Hepatocyte (in vitro differentiated cells): ENCODE results near the gene FUT7.

Source experiments
- CTCF ChIP-seq: fragments of 200-600 bp; sonication (generic); IDR thresholded peaks from 2 replicates; pipeline ENCODE4 v1.5.1; 2016; ENCODE audit warnings: antibody characterized with exemption, mild to moderate bottlenecking; ENCODE audit not compliant: poor library complexity
- EZH2 ChIP-seq: fragments of 200-600 bp; sonication (generic); IDR thresholded peaks from 2 replicates; pipeline ENCODE4 v1.6.1; 2016; ENCODE audit warnings: antibody characterized with exemption, mild to moderate bottlenecking, borderline replicate concordance
- EZH2phosphoT487 ChIP-seq: fragments of 200-600 bp; sonication (generic); IDR thresholded peaks from one replicate; pipeline ENCODE4 v1.6.1; 2018; ENCODE audit warnings: antibody characterized with exemption, mild to moderate bottlenecking, low read depth, moderate library complexity; ENCODE audit not compliant: unreplicated experiment, severe bottlenecking

GRCh38 chr9:136990242-136990911, 41.5 kb downstream of the FUT7 start:
- TF ChIP-seq CTCF = no peak
- no peak for TF ChIP-seq EZH2phosphoT487
- no peak for TF ChIP-seq EZH2
